Myocyte (in vitro differentiated cells): ENCODE results near the gene FAM107B. TPM values are rescaled to one million over a fixed set of nuclear protein-coding genes. Genes with fewer than 3 reads are reported as not detected.
"Not testable (repeated sequence)": the region's sequence is repeated elsewhere in the genome, so short reads cannot be mapped to it uniquely, and the experiment has no call there.

Experiments used
- DNase-seq: peaks from one replicate; pipeline ENCODE4 v3.0.0-alpha.2; 2012; ENCODE audit warnings: low read depth
- total RNA-seq: library from RNA; depleted of rRNA; stranded (reverse); fragments of >200 nt; gene quantifications from 2 replicates; pipeline ENCODE4 v1.2.3, GENCODE V29; 2014

The FAM107B gene
- total RNA-seq, 1 donor from 2014 or later: 11.8 TPM

DNA sequence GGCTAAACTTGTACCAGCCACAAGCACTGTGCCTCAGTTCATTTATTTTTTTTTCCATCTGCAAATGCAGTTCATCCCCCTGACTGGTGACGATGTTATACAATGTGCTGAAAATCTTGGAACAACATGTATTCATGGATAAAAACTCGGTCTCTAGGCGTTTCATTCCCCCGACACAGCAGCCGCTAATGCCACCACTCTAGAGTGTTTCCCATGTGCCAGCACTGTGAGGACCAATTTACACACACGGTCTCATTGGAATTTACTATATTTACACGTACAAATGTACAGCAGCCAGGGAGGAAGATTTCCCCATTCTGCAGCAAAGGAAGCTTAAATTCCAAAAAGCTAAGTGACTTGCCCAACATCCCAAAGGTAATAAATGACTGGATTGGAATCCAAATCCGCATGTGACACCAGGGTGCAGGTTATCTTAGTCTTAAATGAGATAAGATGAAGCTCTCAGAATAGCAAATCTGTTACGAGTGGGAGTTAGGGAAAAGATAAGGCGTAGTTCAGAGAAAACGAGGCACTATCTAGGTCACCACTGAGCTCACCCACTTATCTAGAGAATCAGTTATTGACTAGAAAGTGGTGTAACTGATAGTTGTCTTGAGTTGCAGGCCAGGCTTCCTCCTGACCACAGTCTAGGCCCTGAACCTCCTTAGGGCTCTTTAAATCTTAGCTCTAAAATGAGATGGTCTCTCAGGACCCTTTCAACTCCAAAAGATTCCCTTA, 36.7 kb downstream of the FAM107B start:
- DNase-seq: no peak

DNA sequence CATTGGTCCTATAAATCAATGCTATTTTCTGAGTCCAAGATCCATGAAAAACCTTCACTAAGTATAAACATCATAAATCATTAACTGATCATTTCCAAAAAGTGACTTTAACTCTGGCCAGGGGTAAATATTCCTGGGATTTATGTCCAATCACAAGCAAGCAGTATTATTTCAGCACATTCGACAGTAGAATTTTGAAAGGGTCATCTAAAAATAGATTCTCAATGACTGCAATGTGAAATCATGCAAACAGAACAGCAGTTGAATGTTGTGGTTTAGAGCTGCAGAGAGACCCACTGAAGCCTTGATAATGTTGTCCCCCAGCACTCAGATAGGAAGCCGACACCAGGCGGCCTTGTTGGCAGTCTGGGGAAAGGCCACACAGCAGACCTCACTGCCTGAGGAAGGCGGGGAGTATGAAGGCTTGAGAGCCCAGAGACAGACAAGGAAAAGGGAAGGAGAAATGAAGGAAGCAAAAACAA, 38.1 kb downstream of the FAM107B start:
- peak; percentile 87 for DNase-seq

DNA sequence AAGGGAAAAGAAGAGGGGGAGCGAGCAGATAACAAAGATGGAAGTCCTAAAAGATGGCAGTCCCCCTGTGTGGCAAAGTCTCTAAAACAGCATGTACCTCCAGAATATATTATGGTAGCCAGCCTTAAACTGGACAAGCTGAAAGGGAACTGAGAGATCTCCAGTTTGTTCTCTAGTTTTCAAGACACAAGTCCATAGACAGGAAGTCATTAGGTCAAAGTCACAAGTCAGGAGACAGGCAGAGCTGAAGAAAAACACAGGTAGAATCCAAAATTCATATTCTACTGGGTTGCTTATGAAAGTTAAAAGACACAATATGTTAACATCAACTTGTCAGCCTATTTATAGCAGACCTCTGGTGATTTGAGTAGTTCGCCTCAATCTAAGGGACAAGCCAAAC, 38.7 kb downstream of the FAM107B start:
- no peak for DNase-seq

DNA sequence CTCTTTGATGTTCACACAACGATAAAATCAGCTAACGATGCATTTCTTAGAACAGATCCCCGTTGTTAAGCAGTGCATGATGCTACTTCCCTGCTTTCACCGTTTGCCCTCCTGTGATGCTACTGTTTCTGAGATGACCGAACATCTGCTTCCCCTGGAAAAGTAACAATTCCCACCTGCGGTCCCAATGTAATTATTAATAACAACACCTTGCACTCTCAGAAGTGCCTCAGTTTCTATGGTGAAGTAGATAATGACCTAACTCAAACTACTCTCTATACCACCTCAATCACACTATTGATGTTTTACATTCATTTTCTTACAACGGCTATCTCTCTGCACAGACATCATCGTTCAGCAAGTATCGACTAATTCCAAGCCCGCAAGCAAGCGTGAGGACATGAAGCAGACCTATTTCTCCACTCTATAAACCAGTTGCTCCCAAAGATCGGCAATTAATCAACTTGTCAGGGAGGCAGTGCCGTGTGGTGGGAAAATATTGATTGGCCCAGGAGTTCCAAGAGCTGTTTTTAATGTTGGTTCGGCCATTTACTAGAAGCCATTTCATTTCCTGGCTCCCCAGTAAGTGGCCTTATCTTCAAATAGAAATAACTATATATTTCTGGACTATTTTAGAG, 42.7 kb downstream of the FAM107B start:
- DNase-seq: no peak

DNA sequence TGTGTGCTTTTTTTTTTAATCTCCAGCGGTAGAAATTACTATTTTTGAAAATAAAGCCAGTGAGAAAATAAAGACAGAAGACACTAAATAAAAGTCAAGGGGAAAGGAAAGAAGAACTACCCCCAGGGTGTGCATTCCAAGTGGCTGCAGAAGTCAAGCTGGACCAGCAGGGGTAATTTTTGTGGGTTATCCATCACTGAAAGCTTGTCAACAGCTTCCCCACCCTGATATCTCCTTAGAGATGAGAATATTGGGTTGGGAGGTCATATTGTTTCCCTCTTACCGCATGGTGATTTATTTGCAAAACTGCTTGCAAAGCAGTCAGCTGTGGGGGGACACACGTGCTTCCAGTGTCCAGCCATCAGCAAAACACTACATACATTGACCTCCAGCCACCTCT, 46.4 kb downstream of the FAM107B start:
- DNase-seq: no peak

DNA sequence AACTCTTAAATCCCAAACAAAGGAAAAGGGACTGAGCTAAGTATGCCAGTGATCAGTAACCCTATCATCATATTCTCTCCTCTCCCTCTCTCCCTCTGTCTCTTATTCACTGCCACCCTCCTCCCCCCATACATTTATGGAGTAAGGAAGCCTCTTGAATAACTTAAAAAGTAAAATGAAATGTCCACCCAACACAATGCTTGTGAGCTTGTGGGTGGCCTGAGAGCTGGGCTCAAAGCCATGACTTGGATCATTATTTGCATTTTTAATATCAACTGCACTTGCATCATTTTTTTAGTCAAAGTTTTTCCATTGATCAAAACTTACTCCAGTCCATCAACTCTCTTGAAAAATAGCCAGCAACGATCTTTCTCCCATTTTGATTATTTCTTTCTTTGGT, 46.8 kb downstream of the FAM107B start:
- DNase-seq: no peak

DNA sequence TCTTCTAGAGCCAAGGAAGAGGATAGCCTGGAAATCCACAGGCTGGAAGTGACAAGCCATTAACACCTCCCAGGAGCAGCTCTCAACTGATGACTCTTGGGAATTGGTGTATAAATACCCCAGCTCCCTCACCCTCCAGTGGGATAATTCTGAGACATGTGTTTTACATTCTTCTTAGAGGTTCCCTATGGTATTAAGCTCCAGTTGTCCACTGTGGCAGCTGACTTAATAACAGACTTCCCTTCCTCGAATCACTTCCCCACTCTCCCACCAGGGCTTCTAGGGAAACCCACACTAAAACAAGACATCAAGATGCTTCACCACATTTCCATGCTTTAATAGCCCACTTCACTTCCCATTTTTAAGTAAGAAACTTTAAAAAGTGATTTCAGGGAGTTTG, 47.2 kb downstream of the FAM107B start:
- DNase-seq: peak; percentile 96

DNA sequence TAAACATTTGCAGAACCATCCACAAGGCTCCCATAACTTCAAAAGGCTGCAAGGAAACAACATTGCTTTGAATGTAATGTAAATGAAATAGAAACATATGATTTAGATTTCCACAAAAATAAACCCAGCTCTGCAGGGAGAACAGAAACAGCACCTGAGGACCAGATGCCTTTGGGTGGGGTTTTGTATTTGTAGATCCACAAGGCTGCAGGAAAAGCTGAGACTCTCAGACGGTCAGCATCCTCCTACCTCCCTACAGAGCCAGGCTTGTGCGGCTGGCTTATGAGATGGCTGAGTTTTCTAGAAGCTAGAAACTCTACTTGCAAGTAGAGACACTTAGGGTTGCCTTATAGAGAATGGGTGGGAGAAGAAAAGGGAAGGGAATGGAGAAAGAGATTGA, 49.8 kb downstream of the FAM107B start:
- DNase-seq: no peak

DNA sequence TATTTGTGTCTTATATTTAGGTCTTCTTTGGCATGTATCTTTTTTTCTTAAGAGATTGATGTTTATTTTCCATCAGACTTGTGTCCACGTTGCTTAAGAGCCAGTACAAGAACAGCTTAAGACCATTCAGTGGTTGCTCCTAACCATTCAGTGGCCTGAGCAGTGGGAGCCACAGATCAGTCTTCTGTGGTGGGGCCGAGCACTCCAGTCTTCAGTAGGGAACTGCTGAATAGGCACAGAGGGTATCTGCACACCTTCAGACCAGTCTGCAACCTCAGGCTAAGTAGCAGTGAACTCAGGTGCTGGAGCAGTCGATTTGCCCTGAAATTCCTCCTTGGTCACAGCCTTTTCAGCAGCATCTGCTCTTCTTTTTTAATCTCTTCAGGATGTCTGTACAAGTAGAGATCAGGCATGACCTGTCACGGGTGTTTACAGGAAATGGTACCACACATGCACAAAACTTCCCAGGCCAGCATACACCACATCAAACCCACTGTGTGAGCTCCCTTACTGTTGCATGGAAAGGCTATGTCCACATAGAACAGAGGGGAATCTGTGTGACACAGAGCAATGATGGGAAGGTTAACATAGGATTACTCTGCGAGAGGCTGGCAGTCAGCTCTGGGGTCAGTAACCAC, 51.5 kb downstream of the FAM107B start:
- no peak for DNase-seq

DNA sequence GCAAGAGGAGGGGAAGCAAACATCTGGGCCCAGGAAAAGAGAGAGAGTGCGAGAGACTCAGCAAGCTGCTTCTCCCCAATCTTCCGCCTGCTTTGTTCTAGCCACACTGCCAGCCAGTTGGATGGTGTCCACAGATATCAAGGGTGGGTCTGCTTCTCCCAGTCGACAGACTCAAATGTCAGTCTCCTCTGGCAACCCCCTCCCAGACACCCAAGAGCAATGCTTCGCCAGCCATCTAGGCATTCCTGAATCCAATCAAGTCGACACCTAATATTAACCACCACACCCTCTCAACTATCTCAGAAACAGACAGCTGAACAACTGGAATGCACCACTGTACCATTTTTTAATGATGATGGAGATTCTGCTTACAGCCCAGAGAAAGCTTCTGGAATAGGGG, 57.1 kb downstream of the FAM107B start:
- DNase-seq: no peak

DNA sequence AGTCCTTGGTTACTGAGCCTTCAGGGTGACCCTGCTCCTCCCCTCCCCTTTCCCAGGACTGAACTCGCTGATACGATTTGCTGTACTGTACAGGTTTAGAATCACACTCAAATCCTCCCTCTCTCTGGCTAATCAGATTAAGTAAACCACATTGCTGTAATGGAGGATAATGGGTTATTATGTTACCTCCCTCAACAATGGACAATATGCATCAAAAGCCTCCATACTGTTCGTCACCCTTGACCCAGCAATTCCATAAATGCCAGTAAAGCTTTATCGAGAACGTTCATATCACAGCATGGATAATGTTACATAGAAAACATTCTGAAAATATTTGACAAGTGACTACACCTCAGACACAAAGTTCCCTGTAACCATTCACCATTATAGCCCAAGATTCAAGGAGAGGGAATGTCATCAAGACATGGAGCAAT, 61.7 kb downstream of the FAM107B start:
- DNase-seq: peak; percentile 8

DNA sequence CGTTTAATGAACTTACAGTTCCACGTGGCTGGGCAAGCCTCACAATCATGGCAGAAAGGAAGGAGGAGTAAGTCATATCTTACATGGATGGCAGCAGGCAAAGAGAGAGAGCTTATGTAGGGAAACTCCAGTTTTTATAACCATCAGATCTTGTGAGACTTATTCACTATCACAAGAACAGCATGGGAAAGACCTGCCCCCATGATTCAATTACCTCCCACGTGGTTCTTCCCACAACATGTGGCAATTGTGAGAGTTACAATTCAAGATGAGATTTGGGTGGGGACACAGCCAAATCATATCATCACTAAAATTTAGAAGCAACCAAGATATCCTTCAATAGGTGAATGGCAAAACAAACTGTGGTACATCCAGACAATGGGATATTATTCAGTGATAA, 65.4 kb downstream of the FAM107B start:
- DNase-seq: not testable (repeated sequence)

DNA sequence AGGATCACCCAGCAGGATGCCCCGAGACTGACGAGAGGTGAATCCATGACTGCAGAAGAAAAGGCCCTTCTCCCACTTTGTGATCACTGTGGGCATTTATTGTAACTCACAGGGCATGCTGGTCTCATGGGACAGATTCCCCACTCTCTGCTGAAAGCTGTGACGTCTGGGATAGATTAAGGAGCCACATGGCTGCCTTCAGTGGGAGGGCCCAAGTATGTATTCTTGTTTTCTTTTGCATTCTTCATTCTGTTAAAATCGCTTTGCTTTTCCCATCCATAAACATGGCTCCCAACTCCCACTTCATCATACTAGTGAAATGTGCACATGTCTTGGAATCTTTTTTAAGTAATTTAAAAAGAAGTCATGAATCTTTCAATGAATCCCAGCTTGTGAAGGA, 67.2 kb downstream of the FAM107B start:
- no peak for DNase-seq

DNA sequence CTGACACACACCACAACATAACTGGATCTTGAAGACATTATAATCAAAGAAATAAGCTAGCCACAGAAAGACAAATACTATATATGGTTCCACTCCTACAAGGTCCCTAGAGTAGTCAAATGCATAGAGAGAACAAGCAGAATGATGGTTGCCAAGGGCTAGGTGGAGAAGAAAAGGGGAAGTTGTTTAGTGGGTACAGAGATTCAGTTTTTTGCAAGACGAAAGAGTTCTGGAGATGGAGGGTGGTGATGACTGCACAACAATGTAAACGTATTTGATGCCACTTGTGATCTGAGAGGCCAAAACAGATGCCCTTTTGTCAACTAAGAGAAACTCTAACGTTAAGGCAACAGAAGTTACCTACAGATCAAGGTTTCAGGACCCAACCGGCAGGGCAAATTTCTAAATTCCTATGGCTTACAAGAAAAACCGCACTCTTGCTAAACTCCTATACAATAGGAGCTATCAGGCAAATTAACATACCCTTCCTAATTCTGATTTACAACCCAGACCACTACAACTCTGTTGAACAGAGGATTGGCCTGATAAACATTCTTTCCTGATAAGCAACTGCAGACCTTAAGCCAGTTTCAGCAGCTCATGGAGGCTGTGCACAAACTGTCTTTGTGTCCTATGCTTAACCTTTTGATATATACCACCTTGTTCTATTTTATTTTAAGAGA, 69.0 kb downstream of the FAM107B start:
- DNase-seq: no peak

DNA sequence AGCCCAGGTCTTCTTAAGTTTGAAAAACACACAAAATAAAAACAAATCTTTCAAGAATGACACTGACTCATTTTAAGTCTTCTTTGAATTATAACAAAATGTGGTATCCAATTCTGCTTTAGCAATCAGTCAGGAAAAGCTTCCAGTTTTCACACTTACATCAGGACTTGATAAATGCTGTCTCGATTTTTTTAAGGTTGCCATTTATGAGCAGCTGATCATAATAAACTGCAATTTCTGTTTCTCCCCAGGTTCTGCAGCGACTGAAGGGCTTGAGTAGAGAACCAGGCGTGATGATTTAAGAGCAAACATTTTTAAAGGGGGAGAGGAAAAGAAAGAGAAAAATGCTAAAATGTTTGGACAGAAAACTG, 71.1 kb downstream of the FAM107B start:
- no peak for DNase-seq

DNA sequence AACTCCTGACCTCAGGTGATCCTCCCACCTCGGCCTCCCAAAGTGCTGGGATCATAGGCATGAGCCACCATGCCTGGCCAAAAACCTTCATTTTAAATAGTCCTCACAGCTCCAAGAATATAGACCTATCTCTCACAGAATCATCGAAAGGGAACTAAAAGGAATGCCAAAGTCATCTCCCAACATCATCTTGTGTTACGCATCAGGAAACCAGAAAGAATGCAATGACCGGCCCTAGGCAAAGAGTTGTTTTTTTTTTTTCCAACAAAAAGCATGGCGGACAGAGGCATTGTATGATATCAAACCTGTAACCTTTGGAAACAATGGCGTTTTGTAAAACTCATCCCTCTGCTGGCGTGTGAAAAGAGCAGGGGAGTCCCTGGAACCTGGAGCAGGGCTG, 73.2 kb downstream of the FAM107B start:
- no peak for DNase-seq

DNA sequence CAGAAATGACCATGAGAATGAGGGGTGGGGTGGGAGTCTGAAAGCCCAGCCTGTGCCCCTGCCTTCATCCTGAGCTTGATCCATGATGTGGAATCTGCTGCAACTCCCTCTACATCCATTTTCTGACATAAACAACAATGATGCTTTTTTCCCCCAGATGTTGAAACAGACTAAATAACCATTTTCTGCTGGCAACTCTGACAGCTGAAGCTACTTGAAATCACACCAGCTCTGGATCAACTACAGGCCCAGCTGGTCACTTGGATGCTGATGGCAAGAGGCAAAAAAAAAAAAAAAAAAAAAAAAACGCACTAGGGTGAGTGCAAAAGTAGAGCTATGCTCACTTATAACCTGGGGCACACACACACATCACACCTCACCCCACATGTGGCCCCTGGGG, 74.2 kb downstream of the FAM107B start:
- no peak for DNase-seq

DNA sequence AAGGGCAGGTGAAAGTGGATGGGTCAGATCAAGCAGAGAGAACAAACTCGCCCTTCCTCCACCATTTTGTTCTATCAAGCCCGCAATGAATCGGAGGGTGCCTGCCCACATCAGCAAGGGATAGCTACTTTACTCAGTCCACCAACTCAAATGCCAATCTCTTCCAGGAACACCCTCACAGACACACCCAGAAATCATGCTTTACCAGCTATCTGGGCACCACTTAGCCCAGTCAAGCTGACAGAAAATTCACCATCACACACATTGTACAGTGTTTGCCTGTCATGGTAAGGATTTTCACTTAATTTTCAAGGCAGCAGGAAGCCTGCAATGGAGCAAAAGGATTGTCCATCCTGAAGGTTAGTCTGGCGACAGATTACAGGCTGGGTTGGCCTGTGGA, 75.2 kb downstream of the FAM107B start:
- DNase-seq: no peak

DNA sequence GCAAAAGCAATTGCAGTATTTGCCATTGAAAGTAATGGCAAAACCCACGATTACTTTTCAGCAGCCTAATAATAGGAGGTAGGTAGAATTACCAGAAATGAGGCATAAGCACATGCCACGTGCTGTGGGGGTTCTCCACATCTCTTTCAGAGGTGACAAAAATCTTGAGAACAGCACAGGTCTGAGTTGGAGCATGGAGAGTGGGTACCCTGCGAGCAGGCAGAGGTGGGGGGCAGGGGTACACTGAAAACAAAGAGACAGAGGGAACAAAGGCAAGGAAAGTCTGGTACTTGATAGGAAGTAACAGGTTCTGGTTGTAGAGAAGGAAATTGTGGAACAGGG, 75.9 kb downstream of the FAM107B start:
- no peak for DNase-seq

DNA sequence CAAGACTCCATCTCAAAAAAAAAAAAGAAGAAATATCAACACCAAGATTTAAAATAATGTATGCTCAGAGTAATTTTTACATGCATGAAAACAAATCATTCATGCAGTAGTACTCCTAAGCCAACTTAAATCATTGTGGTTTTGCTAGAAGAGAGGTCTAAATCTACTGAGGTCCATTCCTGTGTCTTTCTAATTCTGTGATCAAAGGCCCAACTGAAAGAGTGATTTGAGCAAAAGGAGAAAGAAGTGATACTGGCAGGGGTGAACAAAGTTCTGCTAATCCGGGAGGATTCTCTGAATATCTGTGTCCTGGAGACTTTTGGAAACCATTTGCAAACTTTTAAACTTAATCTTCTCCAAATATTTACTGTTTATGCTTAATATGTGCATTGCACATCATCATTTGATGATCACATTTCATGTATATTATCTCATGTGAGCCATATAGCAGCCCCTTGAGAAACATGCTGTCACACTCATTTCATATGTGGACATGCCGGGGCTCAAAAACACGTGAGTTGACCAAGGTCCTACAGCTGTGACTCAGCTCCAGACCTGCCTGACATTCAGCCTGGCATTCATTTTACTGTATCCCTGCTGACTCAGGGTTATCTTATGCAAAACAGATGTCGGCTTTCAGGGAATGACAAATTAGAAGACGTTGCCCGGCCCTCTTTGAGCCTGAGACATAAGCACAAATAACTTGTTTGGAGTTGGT, 76.4 kb downstream of the FAM107B start:
- peak; percentile 32 for DNase-seq

DNA sequence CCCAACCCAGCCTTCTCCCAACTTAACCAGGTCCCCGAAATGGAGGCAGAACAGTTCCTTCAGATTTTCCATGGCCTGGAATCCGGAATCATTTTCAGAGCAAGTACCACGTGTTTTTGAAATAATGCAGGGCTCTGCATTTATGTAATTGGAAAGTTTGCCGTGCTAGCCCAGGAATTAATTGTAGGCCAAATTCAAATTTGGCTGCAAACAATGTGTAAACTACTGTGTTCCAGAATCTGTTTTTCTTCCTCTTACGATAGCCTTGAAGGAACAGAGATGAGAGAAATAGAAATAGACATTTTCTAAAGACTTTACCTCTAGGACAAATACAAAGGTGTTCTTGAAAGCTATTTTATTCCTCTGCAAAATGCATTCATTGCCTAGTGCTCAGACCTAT, 77.4 kb downstream of the FAM107B start:
- DNase-seq: no peak
